Measurements from ENCODE around the gene SLC22A23. TPM values are rescaled to one million over a fixed set of nuclear protein-coding genes. Genes with fewer than 3 reads are reported as not detected.

The SLC22A23 gene
- total RNA-seq, 2 donors from 2014 or later = 53.1 to 129 TPM

DNA sequence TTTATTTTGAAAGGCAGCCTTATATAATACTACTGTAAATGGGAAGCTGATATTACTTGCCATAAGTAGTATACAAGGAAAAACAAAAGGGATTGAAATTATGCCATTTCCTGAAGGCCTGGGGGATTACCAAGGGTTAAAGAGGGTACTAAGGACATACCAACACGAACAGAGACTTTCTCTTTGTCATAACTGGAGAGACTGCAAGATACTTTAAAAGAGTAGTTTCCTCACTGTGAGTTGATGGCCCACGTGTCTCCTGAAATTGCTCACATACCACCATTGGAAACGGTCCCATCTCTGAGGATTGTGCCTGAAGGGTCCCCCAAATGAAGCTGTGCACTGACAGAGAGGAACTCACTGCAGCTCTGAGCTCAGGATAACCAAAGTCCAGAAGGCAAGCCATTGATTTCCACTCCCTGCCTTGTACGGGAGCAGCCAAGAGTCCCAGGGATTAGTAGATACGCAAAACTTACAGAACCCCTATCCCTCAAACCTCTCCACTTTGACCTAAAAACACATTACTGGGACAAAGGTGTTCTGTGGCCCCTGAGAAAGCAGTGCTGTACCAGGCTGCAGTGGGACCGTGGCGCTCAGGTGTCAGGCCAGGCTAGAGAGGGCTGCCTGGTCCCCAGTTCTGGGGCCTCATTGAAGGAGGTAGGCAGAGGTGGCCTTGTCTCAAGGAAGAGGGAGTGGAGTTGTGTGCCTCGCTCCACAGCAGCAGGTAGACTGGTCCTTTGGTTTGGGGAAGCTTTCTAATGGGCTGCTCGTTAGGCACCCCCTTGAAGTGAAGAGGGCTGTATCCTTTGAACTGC, 182.9 kb downstream of the SLC22A23 start:
- no peak for DNase-seq (ENCODE audit: low spot score)
- Histone ChIP-seq H3K9me3 (no peaks in the 10 kb centered on the region), H3K4me1 (replicated peaks) (no peaks in the 10 kb centered on the region), H3K36me3 (peaks cover 0 to 3% of the 10 kb centered on the region in 2 donors), H3K4me3 (no peak overlapping the region), H3K27ac (no peak overlapping the region), H3K27me3 (replicated peaks; ENCODE audit: insufficient read depth) (no peaks in the 10 kb centered on the region)
- TF ChIP-seq, protein P1, sequence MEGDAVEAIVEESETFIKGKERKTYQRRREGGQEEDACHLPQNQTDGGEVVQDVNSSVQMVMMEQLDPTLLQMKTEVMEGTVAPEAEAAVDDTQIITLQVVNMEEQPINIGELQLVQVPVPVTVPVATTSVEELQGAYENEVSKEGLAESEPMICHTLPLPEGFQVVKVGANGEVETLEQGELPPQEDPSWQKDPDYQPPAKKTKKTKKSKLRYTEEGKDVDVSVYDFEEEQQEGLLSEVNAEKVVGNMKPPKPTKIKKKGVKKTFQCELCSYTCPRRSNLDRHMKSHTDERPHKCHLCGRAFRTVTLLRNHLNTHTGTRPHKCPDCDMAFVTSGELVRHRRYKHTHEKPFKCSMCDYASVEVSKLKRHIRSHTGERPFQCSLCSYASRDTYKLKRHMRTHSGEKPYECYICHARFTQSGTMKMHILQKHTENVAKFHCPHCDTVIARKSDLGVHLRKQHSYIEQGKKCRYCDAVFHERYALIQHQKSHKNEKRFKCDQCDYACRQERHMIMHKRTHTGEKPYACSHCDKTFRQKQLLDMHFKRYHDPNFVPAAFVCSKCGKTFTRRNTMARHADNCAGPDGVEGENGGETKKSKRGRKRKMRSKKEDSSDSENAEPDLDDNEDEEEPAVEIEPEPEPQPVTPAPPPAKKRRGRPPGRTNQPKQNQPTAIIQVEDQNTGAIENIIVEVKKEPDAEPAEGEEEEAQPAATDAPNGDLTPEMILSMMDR (IDR thresholded peaks at IDR 0.05) = no peak
- TF ChIP-seq POLR2AphosphoS5 (IDR thresholded peaks at IDR 0.05) = no peak
- no peak for TF ChIP-seq POLR2A (IDR thresholded peaks at IDR 0.05)
- intact Hi-C loops (cut with DNase I) = no loop called here
- 80% methylated on average over 9 of the region's 9 CpGs for WGBS

DNA sequence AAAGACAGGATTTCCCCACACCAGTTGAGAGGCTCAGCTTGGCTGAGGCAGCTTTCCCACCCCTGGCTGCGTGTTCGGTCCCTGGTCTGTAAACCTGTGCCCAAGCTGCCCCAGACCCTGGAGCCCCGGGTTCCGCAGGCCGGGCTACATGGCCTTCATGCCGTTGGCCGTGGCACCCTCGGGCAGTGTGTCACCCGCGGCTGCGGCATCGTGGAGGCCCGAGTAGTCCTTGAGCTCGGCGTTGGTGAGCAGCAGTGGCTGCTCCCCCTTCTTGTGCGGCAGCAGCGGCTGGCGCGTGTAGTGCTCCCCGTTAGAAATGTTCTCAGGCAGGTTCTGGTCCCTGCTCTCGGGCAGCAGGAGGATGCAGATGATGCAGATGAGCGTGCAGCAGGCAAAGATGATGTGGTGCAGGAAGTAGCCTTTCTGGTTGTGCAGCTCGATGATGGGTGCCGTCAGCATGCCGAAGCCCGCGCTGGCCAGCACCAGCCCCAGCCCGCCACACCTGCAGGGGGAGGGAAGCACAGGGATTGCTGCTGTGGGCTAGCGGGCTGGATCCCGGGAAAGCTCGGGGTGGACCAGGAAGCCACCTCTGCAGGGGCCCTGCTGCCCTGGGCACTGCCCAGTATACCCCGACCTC, 183.8 kb downstream of the SLC22A23 start:
- Histone ChIP-seq H3K4me3 (no peak overlapping the region), H3K4me1 (replicated peaks) (no peaks in the 10 kb centered on the region), H3K36me3 (no peaks in the 10 kb centered on the region), H3K9me3 (no peaks in the 10 kb centered on the region), H3K27me3 (replicated peaks; ENCODE audit: insufficient read depth) (no peaks in the 10 kb centered on the region), H3K27ac (no peak overlapping the region)
- 87% methylated on average over 27 of the region's 32 CpGs for WGBS
- TF ChIP-seq POLR2A (IDR thresholded peaks at IDR 0.05) (no peak), POLR2AphosphoS5 (IDR thresholded peaks at IDR 0.05) (no peak)
- TF ChIP-seq, protein P1 (IDR thresholded peaks at IDR 0.05) = no peak
- intact Hi-C loops (cut with DNase I) = no loop called here
- no peak for DNase-seq (ENCODE audit: low spot score)

DNA sequence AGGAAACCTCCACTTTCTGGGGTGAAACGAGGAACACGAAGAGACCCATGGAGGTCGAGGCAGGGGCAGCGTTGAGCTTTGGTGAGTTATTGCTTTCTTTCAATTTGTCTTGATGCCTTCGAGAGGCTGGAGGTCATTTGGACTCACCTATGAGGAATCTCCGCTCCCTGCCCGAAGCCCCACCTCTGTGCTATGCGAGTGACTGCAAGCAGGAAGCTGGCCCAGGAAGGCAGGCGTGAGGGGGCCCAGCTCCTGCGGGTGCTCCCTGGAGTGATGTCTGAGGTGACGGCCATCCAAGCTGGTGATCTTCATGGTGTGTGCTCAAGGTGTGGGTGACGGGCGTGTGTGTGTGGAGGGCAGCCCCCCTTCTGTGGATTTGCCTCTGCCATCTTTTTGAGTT, 185.1 kb downstream of the SLC22A23 start:
- intact Hi-C loops (cut with DNase I) = no loop called here
- H3K9me3 ChIP-seq = no peaks in the 10 kb centered on the region
- no peaks in the 10 kb centered on the region for H3K4me1 ChIP-seq (replicated peaks)
- no peak for DNase-seq (ENCODE audit: low spot score)
- TF ChIP-seq, protein P1 (IDR thresholded peaks at IDR 0.05) = no peak
- no peak for TF ChIP-seq POLR2A (IDR thresholded peaks at IDR 0.05)
- no peak for TF ChIP-seq POLR2AphosphoS5 (IDR thresholded peaks at IDR 0.05)
- H3K27me3 ChIP-seq (replicated peaks; ENCODE audit: insufficient read depth) = no peaks in the 10 kb centered on the region
- WGBS = 90% methylated on average over 13 of the region's 13 CpGs
- H3K27ac ChIP-seq = no peak overlapping the region
- H3K4me3 ChIP-seq = no peak overlapping the region
- no peaks in the 10 kb centered on the region for H3K36me3 ChIP-seq

DNA sequence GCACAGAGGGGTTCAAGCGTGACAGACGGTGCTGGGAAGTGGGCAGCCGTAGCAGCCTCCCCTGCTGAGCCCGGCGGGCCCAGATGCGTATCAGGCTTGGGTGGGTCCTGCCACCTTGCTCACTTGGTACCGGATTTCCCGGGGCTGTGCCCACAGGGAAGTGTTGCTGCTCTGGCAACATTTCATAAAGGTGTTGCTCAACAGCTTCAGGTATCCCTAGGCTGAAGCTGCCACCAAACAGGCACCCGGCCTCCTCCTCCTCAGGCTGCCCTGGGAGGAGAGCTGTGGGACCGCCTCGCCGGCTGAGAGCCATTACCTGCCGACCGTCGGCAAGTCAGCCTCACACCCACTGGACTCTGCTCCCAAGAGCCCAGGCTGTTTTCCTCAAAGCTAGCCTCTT, 186.6 kb downstream of the SLC22A23 start:
- H3K4me1 ChIP-seq (replicated peaks) = no peaks in the 10 kb centered on the region
- DNase-seq (ENCODE audit: low spot score) = no peak
- no peak overlapping the region for H3K4me3 ChIP-seq
- no peak overlapping the region for H3K27ac ChIP-seq
- intact Hi-C loops (cut with DNase I) = no loop called here
- no peaks in the 10 kb centered on the region for H3K9me3 ChIP-seq
- WGBS = 72% methylated on average over 14 of the region's 15 CpGs
- no peaks in the 10 kb centered on the region for H3K27me3 ChIP-seq (replicated peaks; ENCODE audit: insufficient read depth)
- H3K36me3 ChIP-seq = no peaks in the 10 kb centered on the region
- TF ChIP-seq POLR2AphosphoS5 (IDR thresholded peaks at IDR 0.05) (no peak), POLR2A (IDR thresholded peaks at IDR 0.05) (no peak)
- TF ChIP-seq, protein P1 (IDR thresholded peaks at IDR 0.05) = no peak
